Activated CD4-positive, alpha-beta T cell treated with anti-CD3 and anti-CD28 coated beads, Interleukin-2, amount 50 U/mL, for 24 hours (primary cell): ENCODE data around the gene RPL13.
"Not testable (repeated sequence)": the region's sequence is repeated elsewhere in the genome, so short reads cannot be mapped to it uniquely, and the experiment has no call there.

ENCODE experiments used
- DNase-seq, 2 donors: peaks; one replicate each; pipeline ENCODE4 v3.0.0-alpha.2; 2020; ENCODE audit warnings: low read depth in 1 of 2, low spot score in 1 of 2

The RPL13 gene

GRCh38 chr16:89562939-89563338 lies 2.5 kb downstream of the RPL13 start:
- no peak for DNase-seq

DNA sequence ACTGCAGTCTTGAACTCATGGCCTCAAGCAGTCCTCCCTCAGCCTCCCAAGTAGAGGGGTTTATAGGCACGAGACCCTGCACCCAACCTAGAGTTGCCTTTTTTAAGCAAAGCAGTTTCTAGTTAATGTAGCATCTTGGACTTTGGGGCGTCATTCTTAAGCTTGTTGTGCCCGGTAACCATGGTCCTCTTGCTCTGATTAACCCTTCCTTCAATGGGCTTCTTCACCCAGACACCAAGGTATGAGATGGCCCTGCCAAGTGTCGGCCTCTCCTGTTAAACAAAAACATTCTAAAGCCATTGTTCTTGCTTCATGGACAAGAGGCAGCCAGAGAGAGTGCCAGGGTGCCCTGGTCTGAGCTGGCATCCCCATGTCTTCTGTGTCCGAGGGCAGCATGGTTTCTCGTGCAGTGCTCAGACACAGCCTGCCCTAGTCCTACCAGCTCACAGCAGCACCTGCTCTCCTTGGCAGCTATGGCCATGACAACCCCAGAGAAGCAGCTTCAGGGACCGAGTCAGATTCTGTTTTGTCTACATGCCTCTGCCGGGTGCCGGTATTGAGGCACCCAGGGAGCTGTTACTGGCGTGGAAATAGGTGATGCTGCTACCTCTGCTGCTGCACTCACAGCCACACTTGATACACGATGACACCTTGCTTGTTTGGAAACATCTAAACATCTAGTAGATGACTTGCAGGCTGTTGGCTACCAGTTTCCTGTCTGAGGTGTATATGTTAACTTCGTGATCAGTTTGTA lies 3.3 kb downstream of the RPL13 start:
- DNase-seq: peak in 1 of 2 donors; percentile 16

DNA sequence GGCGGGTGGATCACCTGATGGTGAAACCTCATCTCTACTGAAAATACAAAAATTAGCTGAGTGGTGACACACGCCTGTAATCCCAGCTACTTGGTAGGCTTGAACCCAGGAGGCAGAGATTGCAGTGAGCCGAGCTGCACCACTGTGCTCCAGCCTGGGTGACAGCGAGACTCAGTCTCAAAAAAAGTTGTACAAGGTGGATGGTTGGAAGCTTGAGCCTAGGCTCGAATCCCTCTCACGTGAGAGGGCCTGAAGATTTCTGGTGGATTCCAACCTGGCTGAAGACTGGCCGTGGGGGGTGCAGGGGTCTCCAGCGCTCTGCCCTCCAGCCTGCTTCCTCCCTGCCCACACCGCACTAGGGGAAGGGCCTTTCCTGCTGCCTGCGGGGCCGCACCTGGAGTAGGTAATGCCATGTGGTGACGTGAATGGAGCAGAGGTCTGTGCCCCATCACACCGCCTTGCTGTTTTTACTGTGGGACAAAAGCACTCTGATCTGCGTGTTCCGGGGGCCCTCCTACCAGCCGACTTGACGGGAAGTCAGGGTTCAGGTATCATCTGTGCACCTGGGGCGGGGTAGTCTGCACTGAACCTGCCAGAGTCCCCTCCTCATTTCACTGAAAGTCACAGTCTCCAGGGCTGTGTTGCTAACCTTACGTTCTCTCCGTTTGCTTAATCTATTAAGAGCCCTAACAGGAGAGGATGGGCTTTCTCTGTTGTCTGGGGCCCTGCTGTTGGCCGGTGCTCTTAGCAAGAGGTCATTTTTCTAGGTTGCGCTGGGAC lies 4.2 kb downstream of the RPL13 start:
- DNase-seq: peak; percentile 21 to 30

DNA sequence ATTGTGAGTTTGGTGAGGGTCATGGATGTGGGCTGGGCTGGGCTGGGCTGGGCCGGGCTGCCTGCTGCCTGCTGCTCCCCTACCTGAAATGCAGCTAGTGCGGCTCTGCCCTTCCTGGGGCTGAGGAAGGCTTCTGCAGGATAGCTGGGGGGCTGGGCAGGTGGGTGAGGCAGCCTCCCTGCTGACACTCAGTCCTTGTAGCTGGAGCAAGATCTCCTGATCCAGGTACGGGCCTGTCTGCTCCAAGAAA lies 4.7 kb downstream of the RPL13 start:
- DNase-seq: no peak

- DNase-seq: peak; percentile 39 to 40
Observed at GRCh38 chr16:89565506-89566372, 5.3 kb downstream of the RPL13 start.

DNA sequence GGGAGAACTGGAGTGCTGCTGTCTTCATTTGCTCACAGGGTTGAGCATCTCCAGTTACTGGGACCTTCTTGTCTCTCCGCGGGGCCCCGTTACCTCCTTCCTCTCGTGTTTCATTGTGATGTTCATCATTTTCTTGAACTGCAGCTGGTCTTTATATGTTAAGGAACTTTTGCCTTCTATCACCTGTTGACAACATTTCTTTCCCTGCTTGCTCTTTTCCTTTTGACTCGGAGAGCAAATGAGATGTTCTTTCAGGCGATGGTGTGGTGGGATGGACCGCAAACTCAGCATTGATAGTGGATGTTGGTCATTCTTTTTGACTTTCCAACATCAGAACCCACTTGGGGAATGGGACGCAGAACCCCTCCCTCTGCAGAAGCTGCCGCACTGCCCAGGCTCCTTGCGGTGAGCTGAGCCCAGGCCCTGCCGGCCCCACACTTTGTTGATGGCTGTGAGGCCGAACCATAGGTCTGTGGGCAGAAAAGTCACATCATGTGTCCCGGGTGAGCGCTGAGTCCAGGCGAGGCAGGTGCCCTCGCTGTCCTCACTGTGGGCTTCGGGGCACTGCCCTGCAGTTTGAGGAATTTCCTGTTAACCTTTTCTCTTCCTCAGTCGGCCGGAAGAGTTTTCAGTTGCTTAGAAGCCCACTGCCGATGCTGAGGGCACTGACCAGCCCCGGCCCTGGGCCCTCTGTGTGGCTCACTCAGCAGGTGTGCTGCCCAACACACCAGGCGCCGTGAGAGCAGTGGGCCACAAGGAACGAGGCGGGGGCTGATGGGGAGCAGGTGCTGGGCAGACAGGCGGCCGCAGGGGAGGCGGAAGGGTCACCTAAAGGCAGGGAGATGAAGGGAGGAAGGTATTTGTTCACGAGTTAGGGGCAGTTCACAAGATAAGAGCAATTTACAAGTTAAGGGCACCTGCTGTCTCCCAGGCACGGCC lies 7.4 kb downstream of the RPL13 start:
- DNase-seq: no peak

DNA sequence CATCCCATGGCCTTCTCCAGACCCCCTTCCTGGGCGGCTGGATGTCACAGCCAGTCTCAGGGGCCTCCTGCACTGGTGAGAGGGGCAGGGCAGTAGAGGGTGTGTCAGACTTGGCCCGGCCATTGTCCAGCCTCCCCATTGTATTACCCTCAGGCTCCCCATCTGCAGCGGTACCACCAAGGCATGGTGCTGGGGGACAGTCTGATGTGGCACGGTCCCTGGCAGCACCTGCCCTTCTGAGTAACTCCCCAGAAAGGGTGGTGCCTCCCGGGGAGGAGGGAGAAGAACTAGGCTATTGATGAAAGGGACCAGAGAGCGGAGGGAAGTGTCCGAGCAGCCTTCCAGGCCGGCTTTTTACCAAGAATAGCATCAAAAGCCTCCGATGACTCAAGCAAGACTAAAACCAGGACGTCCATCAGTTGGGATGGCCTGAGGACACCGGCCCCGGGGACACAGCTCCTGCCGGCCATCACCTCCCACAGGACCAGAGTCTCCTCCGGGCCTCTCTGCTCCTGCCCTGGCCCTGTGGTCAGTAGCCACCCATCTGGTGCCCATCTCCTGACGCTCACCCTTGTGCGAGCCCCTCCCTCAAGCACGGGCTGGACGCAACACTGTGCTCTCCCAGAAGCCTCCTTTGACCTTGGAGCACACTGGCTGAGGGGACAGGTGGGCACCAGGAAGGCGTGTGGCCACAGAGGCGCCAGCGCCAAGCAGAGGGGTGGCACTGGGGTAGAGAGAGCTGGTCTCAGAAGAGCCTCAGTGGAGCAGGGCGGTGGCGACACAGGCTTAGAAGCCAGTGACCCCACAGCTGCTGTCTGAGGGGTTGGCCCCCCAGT lies 9.2 kb downstream of the RPL13 start:
- no peak for DNase-seq

- no peak for DNase-seq
Observed at GRCh38 chr16:89570342-89570923, 10.0 kb downstream of the RPL13 start.

- not testable (repeated sequence) for DNase-seq
Observed at GRCh38 chr16:89570983-89571598, 10.6 kb downstream of the RPL13 start.

GRCh38 chr16:89571636-89572035 lies 11.2 kb downstream of the RPL13 start:
- no peak for DNase-seq

DNA sequence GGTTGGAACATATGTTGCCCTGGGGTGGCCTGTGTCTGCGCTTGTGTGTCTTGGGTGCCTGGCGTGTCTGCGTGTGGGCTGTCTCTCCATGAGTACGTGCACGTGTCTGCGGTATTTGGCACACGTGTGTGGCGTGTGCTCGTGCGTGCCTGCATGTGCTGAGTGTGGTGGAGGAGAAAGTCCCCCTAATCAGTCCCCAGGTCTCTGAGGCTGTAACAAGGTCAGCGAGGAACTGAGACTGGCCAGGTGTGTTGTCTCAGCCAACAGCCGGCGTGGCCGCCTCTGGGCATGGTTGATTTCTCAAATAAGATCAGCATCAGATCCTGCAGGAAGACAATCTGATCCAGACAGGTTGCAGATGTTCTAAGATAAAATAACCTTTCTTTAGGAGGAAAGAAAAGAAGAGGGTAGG lies 11.6 kb downstream of the RPL13 start:
- no peak for DNase-seq

DNA sequence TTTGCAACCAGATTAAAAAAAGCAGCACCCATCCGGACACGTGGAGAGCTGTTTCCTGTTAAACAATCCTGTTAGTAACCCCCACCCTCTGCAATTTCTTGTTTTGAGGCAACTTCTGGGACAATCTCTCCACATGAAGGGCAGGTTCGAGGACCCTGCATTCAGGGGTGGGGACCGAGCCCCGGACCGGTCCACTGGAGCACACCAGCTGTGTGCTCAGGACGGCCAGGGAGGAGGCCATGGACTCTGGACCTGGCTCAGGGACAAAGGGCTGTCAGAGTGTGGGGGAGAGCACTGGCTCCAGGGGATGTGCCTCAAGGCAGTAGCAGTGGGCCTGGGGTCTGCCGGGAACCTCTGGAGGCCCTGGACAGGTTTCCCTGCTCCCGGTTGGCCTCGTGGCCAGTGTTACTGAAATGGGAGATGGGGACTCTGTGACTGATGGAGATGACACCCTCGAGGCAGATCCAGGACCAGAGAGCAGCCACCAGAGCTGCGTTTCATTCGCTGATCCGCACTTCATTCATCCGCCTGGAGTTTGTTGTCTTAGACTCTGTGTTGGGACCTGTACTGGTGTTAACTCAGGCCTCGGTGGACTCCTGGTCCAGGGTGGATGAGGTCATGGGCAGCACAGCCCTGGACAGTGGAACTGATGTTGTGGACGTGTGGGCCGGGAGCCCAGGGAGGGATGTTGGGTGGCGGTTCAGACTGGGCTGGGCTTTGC lies 12.2 kb downstream of the RPL13 start:
- DNase-seq: no peak

DNA sequence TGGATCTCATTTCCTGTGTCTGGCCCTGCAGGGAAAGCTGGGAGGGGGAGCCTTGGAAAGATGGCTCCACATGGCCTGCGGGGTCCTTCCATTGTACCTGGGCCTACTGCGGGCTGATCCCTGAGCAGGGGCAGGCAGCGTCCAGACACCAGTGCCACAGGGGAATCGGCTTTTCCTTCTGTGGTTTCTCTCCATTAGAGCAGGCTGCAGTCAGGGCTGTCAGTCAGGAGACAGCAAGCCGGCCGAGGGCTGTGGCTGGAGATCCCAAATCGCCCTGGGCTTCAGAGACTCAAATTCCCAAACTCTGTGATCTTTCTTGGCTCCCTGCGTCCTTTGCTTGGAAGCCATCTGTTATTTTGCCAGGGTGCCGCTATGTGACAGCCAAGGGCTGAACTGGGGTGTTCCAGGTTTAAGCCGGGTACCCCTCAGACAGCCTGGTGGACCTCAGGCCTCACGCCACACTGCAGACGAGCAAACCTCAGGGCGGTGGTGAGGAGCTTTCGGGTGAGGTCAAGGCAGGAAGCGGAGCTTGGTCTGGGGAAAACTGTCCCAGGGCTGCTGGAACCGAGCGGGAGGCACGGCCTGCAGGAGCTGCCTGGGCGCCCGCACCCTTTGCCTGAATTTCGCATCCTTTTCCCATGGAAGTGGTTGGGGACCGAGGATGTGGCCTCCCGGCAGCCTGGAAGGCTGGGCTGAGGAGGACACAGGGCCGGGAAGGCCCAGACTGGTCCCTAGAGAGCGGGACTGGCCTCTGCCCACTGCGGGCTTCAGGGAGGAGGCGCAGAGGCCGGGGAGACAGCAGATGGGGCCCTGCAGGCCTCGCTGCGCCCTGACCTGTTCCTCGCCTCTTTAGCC lies 13.6 kb downstream of the RPL13 start:
- DNase-seq: no peak

DNA sequence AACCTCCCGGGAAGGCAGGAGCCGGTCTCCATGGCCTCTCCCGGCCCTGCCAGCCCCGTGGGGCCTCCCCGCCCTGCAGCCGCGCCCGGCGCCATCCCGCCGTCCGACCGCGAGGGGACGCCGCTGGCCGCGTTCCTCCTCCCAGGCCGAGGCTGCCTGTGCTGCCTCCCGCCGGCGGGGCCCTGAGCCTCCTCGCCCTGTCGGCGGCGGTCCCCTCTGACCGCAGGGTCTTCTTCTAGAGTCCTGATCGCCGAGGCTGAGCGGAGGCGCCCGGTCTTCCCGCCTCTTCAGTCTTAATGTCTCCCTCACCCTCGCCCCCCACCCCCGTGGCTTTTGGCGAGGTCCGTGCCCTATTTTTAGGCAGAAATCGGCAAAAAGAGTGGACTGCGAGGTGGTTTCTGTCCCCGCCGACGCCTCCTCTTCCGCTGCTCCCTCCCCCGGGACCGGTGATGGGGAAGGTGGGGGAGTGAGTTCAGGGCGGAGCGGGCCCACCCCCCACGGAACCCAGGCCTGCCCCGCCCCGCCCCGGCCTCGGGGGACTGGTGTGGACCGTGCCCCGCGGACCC lies 14.3 kb downstream of the RPL13 start:
- DNase-seq: peak in 1 of 2 donors; percentile 40

- DNase-seq: no peak
Observed at GRCh38 chr16:89575247-89576152, 15.0 kb downstream of the RPL13 start, which contains the start of gene CPNE7. Gene CPNE7 (plus strand): TSS chr16:89575758. CDS start chr16:89575898, 140 bp downstream.
